HG03469 (cell line): Measurements from ENCODE around the gene SSBP1.
"Not testable (repeated sequence)": the region's sequence is repeated elsewhere in the genome, so short reads cannot be mapped to it uniquely, and the experiment has no call there.

Experiments
- ATAC-seq: cut with Tn5 transposase; IDR thresholded peaks from one replicate; pipeline ENCODE4 v1.9.1; 2021; ENCODE audit warnings: mild to moderate bottlenecking, moderate library complexity, moderate number of reproducible peaks; ENCODE audit not compliant: unreplicated experiment

Gene SSBP1

GRCh38 chr7:141737836-141738591, at the start of gene SSBP1:
Gene SSBP1 (plus strand): TSS chr7:141738358. CDS start chr7:141739167, 809 bp downstream.
- peak; percentile 82 for ATAC-seq

- not testable (repeated sequence) for ATAC-seq
These were observed 48.9 kb upstream of the SSBP1 start for GRCh38 chr7:141689072-141689825.

GRCh38 chr7:141691540-141691939, 46.6 kb upstream of the SSBP1 start:
- no peak for ATAC-seq

GRCh38 chr7:141691961-141692360, 46.2 kb upstream of the SSBP1 start:
- ATAC-seq: no peak

- ATAC-seq: no peak
These were observed 45.1 kb upstream of the SSBP1 start for GRCh38 chr7:141693082-141693481.

GRCh38 chr7:141695803-141696289, 42.3 kb upstream of the SSBP1 start:
- ATAC-seq: no peak

- ATAC-seq: no peak
These were observed 41.8 kb upstream of the SSBP1 start for GRCh38 chr7:141696348-141696747.

GRCh38 chr7:141697211-141697871, 40.8 kb upstream of the SSBP1 start:
- ATAC-seq: no peak

- no peak for ATAC-seq
These were observed 39.7 kb upstream of the SSBP1 start for GRCh38 chr7:141698247-141699015.

- ATAC-seq: no peak
These were observed 38.3 kb upstream of the SSBP1 start for GRCh38 chr7:141699860-141700259.

- ATAC-seq: no peak
These were observed 37.8 kb upstream of the SSBP1 start for GRCh38 chr7:141700296-141700847.

GRCh38 chr7:141700848-141701371, 37.2 kb upstream of the SSBP1 start:
- no peak for ATAC-seq

- peak; percentile 63 for ATAC-seq
These were observed 36.6 kb upstream of the SSBP1 start for GRCh38 chr7:141701489-141702046.

- ATAC-seq: peak; percentile 59
These were observed 36.1 kb upstream of the SSBP1 start, which contains the start of gene DENND11 for GRCh38 chr7:141702047-141702567. Gene DENND11 (minus strand): TSS chr7:141702166. CDS start chr7:141702153, 13 bp downstream.

GRCh38 chr7:141702892-141703291, 35.3 kb upstream of the SSBP1 start:
- no peak for ATAC-seq

GRCh38 chr7:141704112-141704511, 34.0 kb upstream of the SSBP1 start:
- no peak for ATAC-seq

GRCh38 chr7:141704741-141705140, 33.4 kb upstream of the SSBP1 start:
- ATAC-seq: no peak

- no peak for ATAC-seq
These were observed 31.7 kb upstream of the SSBP1 start for GRCh38 chr7:141706239-141707064.

GRCh38 chr7:141708351-141708750, 29.8 kb upstream of the SSBP1 start, which contains the start of gene WEE2:
Gene WEE2 (plus strand): TSS chr7:141708353. CDS start chr7:141708759, 406 bp downstream.
- no peak for ATAC-seq
